ENCODE results near the gene GPR161.

Gene GPR161

DNA sequence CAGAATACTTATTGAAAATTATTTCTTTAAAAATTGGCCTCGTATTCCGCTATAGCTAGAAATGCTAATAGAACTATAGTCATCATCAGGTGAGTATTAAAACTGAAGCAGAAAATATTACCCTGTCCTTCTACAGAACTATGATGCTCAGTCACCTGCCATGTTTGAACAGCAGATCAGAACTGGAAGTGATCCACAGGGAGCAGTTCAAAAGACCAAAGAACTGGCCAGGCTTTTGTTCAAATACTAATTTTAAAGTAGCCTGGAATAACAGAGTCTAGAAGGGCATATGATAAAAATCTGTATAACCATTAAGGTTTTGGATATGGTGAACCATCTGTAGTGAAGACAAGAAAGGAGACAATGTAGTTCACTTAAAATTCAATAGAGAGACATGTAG, 94.4 kb downstream of the GPR161 start:
- DNase-seq (ENCODE audit: low read depth): no peak
- TF ChIP-seq, protein P1, sequence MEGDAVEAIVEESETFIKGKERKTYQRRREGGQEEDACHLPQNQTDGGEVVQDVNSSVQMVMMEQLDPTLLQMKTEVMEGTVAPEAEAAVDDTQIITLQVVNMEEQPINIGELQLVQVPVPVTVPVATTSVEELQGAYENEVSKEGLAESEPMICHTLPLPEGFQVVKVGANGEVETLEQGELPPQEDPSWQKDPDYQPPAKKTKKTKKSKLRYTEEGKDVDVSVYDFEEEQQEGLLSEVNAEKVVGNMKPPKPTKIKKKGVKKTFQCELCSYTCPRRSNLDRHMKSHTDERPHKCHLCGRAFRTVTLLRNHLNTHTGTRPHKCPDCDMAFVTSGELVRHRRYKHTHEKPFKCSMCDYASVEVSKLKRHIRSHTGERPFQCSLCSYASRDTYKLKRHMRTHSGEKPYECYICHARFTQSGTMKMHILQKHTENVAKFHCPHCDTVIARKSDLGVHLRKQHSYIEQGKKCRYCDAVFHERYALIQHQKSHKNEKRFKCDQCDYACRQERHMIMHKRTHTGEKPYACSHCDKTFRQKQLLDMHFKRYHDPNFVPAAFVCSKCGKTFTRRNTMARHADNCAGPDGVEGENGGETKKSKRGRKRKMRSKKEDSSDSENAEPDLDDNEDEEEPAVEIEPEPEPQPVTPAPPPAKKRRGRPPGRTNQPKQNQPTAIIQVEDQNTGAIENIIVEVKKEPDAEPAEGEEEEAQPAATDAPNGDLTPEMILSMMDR (IDR thresholded peaks at IDR 0.05; ENCODE audit: insufficient read depth, low read depth, low read length, missing control alignments): no peak
- no peak overlapping the region for H3K4me3 ChIP-seq (ENCODE audit: low read length)

DNA sequence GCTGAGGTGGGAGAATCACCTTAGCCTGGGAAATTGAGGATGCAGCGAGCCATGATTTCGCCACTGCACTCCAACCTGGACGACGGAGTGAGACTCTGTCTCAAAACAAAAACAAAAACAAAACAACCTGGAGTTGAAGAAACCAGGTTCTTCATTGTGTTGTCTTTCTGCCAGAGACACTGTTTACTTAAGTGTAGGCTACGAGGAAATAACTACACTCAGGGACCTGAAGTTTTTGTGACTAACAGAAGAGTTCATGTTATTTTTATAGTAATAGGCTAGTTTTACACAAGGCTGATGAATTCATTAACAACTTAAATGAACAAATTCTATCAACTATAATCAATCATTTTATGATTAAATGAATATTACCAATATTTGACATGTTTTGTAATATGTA, 101.4 kb downstream of the GPR161 start:
- no peak overlapping the region for H3K4me3 ChIP-seq (ENCODE audit: low read length)
- no peak for DNase-seq (ENCODE audit: low read depth)
- TF ChIP-seq, protein P1 (IDR thresholded peaks at IDR 0.05; ENCODE audit: insufficient read depth, low read depth, low read length, missing control alignments): no peak

DNA sequence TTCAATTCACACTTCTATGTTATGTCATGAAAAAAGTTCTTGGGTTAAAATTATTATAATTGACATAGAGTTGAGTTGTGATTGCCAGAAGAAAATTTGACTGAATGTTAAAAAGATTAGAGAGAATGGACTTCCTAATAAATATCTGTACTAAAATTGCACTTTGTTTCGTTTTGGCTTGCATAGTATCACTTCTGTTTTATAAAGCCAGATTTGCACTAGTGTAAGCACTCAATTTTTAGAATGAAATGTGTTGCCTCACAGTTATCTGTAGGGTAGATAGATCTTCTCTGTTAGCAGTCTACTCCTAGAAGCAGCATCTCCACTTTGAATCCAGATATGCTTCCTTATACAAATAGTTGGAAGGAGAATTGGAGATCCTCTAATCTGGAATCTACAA, 104.7 kb downstream of the GPR161 start:
- TF ChIP-seq, protein P1 (IDR thresholded peaks at IDR 0.05; ENCODE audit: insufficient read depth, low read depth, low read length, missing control alignments): no peak
- H3K4me3 ChIP-seq (ENCODE audit: low read length): no peak overlapping the region
- DNase-seq (ENCODE audit: low read depth): no peak

DNA sequence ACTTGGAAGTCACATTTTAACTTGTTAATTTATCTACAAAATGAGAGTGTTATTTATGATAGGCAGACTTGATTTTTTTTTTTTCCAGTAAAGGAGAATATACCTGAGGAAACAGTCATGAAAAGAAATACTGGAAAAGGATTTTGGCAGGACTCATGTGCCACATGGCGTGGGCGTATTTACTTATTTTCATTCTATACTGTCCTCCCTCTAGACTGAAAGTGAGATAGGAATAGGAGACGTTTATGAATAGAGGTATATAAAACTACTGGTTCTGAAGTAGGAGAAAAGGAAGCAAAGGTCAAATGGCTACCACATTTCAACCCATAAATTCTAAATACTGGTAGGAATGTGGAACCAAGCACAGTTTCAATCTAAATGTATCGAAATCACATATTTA, 105.1 kb downstream of the GPR161 start:
- DNase-seq (ENCODE audit: low read depth): no peak
- H3K4me3 ChIP-seq (ENCODE audit: low read length): no peak overlapping the region
- TF ChIP-seq, protein P1 (IDR thresholded peaks at IDR 0.05; ENCODE audit: insufficient read depth, low read depth, low read length, missing control alignments): no peak

DNA sequence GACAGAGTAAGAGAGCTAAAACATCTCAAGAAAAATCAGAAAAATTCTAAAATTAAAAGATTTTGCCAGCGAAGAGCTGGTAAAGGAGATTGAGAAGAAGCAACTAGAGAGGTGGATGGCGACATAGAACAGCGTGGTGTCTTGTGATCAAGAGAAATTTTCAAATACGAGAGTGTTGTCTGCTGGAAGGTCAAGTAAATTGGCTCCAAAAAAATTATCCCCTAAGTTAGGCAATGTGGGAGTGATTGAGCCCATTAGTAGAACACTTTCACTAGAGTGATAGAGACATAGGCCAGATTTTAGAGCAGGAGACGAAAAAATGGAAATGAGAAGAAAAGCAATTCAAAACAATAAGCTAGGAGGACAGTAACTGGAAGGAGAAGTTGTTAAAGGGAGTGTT, 105.5 kb downstream of the GPR161 start:
- TF ChIP-seq, protein P1 (IDR thresholded peaks at IDR 0.05; ENCODE audit: insufficient read depth, low read depth, low read length, missing control alignments): no peak
- DNase-seq (ENCODE audit: low read depth): no peak

More for the DNA sequence above, 105.5 kb downstream of the GPR161 start:
- H3K4me3 ChIP-seq (ENCODE audit: low read length): no peak overlapping the region
